ENCODE data around the gene PAQR4.

DNA sequence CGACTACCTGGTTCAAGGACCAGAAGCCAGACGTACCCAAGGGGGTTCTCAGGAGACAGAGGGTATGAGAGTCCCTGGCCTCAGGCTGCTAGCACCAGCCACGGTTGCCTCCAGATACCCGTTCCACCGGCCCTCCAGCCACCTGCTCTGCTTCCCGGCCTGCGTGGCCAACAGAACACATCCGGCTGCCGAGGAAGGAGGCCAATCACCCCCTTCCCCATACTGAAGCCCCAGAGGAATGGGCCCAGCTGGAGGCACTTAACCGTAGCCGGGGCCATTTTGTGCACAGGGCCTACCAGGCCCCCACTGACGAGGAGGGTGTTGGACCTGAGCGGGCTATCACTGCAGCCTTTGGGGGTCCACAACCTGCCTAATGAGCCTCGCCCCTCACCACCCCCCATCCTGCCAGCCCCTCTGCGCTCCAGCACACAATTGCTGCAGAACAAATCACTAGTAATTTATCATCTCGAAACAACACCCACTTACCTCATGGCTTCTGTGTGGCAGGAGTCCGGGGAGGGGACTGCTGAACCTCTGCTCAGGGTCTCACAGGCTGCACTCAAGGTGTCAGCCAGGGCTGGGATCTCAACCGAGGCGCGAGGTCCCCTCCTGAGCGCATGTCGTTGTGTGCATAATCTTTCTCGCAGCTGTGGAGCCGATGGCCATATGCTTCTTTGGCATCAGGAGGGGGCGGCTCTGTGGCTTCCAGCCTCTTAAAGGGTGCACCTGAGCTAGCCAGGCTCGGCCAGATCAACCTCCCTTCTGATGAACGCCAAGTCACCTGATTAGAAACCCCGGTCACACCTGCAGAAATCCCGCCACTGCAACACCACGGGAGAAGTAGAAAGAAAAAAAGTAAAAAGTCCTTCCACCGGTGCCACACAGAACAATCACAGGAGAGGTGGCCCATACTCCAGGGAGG, 15.2 kb upstream of the PAQR4 start:
- TF ChIP-seq, protein P1, sequence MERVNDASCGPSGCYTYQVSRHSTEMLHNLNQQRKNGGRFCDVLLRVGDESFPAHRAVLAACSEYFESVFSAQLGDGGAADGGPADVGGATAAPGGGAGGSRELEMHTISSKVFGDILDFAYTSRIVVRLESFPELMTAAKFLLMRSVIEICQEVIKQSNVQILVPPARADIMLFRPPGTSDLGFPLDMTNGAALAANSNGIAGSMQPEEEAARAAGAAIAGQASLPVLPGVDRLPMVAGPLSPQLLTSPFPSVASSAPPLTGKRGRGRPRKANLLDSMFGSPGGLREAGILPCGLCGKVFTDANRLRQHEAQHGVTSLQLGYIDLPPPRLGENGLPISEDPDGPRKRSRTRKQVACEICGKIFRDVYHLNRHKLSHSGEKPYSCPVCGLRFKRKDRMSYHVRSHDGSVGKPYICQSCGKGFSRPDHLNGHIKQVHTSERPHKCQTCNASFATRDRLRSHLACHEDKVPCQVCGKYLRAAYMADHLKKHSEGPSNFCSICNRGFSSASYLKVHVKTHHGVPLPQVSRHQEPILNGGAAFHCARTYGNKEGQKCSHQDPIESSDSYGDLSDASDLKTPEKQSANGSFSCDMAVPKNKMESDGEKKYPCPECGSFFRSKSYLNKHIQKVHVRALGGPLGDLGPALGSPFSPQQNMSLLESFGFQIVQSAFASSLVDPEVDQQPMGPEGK (CRISPR knock-in tag; IDR thresholded peaks at IDR 0.05; ENCODE audit: borderline replicate concordance) = no peak
- TF ChIP-seq, protein P2, sequence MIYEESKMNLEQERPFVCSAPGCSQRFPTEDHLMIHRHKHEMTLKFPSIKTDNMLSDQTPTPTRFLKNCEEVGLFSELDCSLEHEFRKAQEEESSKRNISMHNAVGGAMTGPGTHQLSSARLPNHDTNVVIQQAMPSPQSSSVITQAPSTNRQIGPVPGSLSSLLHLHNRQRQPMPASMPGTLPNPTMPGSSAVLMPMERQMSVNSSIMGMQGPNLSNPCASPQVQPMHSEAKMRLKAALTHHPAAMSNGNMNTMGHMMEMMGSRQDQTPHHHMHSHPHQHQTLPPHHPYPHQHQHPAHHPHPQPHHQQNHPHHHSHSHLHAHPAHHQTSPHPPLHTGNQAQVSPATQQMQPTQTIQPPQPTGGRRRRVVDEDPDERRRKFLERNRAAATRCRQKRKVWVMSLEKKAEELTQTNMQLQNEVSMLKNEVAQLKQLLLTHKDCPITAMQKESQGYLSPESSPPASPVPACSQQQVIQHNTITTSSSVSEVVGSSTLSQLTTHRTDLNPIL (CRISPR knock-in tag; IDR thresholded peaks at IDR 0.05; ENCODE audit: low read depth) = no peak
- TF ChIP-seq RARB (CRISPR knock-in tag; IDR thresholded peaks at IDR 0.05) = no peak
- no peak for TF ChIP-seq CSDC2 (CRISPR knock-in tag; IDR thresholded peaks at IDR 0.05)
- no peak for TF ChIP-seq ZFP3 (CRISPR knock-in tag; IDR thresholded peaks at IDR 0.05)
- TF ChIP-seq TCF4 (CRISPR knock-in tag; IDR thresholded peaks at IDR 0.05; ENCODE audit: borderline replicate concordance) = no peak
- no peak for TF ChIP-seq ISL1 (CRISPR knock-in tag; IDR thresholded peaks at IDR 0.05)
- TF ChIP-seq ARNTL (CRISPR knock-in tag; IDR thresholded peaks at IDR 0.05; ENCODE audit: borderline replicate concordance, low read depth) = no peak
